ENCODE measurements around the gene AOAH. TPM values are rescaled to one million over a fixed set of nuclear protein-coding genes. Genes with fewer than 3 reads are reported as not detected.

Gene AOAH
- total RNA-seq, 1 experiment from 2014 or later, result not detected

DNA sequence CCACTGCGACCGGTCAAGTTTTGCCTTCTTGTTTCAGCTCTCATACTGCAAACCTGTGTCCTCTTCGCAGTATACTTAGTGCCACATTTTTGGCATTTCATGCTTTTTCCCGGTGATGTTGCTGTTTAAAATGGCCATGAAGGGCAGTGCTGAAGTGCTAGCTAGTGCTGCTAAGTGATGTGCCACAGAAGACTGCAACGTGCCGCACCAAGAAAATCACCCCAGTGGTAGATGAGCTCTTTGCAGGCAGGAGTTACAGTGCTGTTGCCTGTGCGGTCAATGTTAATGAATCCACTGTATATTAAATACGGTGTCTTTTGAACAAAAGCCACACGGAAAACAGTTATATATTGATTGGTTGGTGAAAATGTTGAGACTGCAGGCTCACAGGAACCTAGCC lies 214.3 kb downstream of the AOAH start:
- Mint-ChIP-seq H3K4me3 (ENCODE audit: unreplicated experiment) (no peak overlapping the region), H3K27me3 (ENCODE audit: insufficient read depth, unreplicated experiment) (peaks cover 2% of the 10 kb centered on the region), H3K27ac (ENCODE audit: unreplicated experiment) (no peak overlapping the region), H3K36me3 (ENCODE audit: insufficient read depth, unreplicated experiment) (peaks cover 6% of the 10 kb centered on the region), H3K9me3 (ENCODE audit: unreplicated experiment) (no peaks in the 10 kb centered on the region), H3K4me1 (ENCODE audit: low read depth, unreplicated experiment) (no peaks in the 10 kb centered on the region)
- BruUV-seq (replicated peaks), result no TSS peak
- POLR2A ChIA-PET, result no interaction called here
- Histone ChIP-seq H3K4me3 (ENCODE audit: low read depth, low read length) (no peak overlapping the region), H3K27me3 (replicated peaks; ENCODE audit: control insufficient read depth, insufficient read depth, low read length) (no peaks in the 10 kb centered on the region), H3K9me3 (no peaks in the 10 kb centered on the region), H3K4me1 (no peaks in the 10 kb centered on the region), H3K36me3 (ENCODE audit: control insufficient read depth, insufficient read depth, low read length) (no peaks in the 10 kb centered on the region)
- TF ChIP-seq, protein P1, sequence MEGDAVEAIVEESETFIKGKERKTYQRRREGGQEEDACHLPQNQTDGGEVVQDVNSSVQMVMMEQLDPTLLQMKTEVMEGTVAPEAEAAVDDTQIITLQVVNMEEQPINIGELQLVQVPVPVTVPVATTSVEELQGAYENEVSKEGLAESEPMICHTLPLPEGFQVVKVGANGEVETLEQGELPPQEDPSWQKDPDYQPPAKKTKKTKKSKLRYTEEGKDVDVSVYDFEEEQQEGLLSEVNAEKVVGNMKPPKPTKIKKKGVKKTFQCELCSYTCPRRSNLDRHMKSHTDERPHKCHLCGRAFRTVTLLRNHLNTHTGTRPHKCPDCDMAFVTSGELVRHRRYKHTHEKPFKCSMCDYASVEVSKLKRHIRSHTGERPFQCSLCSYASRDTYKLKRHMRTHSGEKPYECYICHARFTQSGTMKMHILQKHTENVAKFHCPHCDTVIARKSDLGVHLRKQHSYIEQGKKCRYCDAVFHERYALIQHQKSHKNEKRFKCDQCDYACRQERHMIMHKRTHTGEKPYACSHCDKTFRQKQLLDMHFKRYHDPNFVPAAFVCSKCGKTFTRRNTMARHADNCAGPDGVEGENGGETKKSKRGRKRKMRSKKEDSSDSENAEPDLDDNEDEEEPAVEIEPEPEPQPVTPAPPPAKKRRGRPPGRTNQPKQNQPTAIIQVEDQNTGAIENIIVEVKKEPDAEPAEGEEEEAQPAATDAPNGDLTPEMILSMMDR (IDR thresholded peaks at IDR 0.05; ENCODE audit: insufficient read depth in 1 of 2, low read depth in 1 of 2, low read length in 1 of 2, severe bottlenecking in 1 of 2, unreplicated experiment in 1 of 2), result no peak
- intact Hi-C loops (cut with micrococcal nuclease; ENCODE audit: unreplicated experiment), result no loop called here
- DNase-seq, result no peak
- CTCF ChIA-PET, result no interaction called here

DNA sequence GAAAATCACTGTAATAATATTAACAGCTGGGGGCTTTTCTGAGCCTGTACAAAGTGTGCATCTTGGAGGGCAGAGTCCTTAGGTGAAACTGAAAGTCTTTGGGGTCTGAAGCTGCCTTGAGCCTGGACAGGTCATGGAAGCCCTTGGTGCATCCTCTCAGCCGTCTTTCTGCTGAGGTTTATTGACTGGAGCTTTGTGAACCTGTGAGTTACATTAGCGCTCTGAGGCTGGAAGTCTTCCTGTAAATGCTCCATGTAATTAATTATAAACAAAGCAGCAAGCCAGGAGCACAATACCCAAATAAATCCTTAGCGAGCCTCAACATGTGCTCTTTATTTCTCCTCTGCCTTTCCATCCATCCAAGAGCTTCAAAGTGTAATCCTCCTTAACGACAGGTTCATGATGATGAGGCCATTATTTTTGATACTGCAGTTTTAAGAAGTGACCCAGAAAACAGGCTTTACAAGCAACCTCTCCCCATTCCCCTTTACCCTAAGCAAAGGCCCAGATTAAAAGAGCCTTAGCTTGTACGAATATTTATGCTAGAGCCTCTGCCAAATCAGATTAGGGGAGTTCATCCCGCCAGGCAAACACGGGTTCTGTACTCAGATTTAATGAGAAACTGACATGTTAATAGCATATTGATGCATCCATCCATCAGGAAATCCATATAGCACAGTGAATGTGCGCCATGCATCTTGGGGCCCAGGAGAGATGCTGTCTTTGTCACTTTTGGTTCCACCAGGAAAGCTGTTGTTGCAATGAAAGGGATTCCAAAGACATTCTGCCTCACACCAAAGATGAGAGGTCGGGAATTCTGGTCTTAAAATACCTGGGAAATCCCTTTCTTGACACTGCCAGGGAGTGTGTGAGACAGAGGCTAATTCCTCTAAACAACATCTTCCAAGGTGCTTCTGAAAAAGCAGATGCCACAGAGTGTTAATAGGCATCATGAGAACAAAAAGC lies 216.5 kb downstream of the AOAH start:
- Histone ChIP-seq H3K27me3 (replicated peaks; ENCODE audit: control insufficient read depth, insufficient read depth, low read length) (no peaks in the 10 kb centered on the region), H3K4me1 (no peaks in the 10 kb centered on the region), H3K9me3 (peaks cover 5% of the 10 kb centered on the region; the same call in 1 of the 2 replicates), H3K4me3 (ENCODE audit: low read depth, low read length) (no peak overlapping the region), H3K36me3 (ENCODE audit: control insufficient read depth, insufficient read depth, low read length) (no peaks in the 10 kb centered on the region)
- Mint-ChIP-seq H3K4me1 (ENCODE audit: low read depth, unreplicated experiment) (no peaks in the 10 kb centered on the region), H3K27me3 (ENCODE audit: insufficient read depth, unreplicated experiment) (peaks cover 2% of the 10 kb centered on the region), H3K9me3 (ENCODE audit: unreplicated experiment) (no peaks in the 10 kb centered on the region), H3K36me3 (ENCODE audit: insufficient read depth, unreplicated experiment) (peaks cover 6% of the 10 kb centered on the region), H3K27ac (ENCODE audit: unreplicated experiment) (no peak overlapping the region), H3K4me3 (ENCODE audit: unreplicated experiment) (no peak overlapping the region)
- intact Hi-C loops (cut with micrococcal nuclease; ENCODE audit: unreplicated experiment), result no loop called here
- ChIA-PET CTCF (interaction anchor here (0.7 kb wide), 1 partner anchor 694 kb away, joined by 4 read pairs; no protein-coding TSS in a partner anchor), POLR2A (no interaction called here)
- BruUV-seq (replicated peaks), result no TSS peak
- TF ChIP-seq, protein P1 (IDR thresholded peaks at IDR 0.05; ENCODE audit: insufficient read depth in 1 of 2, low read depth in 1 of 2, low read length in 1 of 2, severe bottlenecking in 1 of 2, unreplicated experiment in 1 of 2), result no peak
- no peak for DNase-seq

DNA sequence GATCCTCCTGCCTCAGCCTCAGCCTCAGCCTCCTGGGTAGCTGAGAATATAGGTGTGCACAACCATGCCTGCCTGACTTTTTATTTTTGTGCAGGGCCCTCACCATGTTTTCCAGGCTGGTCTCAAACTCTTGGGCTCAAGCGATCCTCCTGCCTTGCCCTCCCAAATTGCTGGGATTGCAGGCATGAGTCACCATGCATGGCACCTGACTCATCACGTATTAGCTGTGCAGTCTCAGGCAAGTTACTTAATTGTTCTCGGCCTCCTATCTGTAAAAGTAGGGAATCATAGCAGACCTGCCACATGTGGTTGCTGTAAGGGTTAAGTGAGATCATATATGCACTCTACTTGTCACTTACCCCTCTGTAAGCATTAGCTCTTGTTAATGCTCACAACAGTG lies 217.5 kb downstream of the AOAH start:
- Mint-ChIP-seq H3K4me1 (ENCODE audit: low read depth, unreplicated experiment) (no peaks in the 10 kb centered on the region), H3K27ac (ENCODE audit: unreplicated experiment) (no peak overlapping the region), H3K27me3 (ENCODE audit: insufficient read depth, unreplicated experiment) (peaks cover 2% of the 10 kb centered on the region), H3K36me3 (ENCODE audit: insufficient read depth, unreplicated experiment) (peaks cover 6% of the 10 kb centered on the region), H3K4me3 (ENCODE audit: unreplicated experiment) (no peak overlapping the region), H3K9me3 (ENCODE audit: unreplicated experiment) (no peaks in the 10 kb centered on the region)
- Histone ChIP-seq H3K36me3 (ENCODE audit: control insufficient read depth, insufficient read depth, low read length) (no peaks in the 10 kb centered on the region), H3K4me3 (ENCODE audit: low read depth, low read length) (no peak overlapping the region), H3K4me1 (no peaks in the 10 kb centered on the region), H3K9me3 (peaks cover 5% of the 10 kb centered on the region; the same call in 1 of the 2 replicates), H3K27me3 (replicated peaks; ENCODE audit: control insufficient read depth, insufficient read depth, low read length) (no peaks in the 10 kb centered on the region)
- intact Hi-C loops (cut with micrococcal nuclease; ENCODE audit: unreplicated experiment), result no loop called here
- no peak for DNase-seq
- ChIA-PET CTCF (no interaction called here), POLR2A (no interaction called here)
- TF ChIP-seq, protein P1 (IDR thresholded peaks at IDR 0.05; ENCODE audit: insufficient read depth in 1 of 2, low read depth in 1 of 2, low read length in 1 of 2, severe bottlenecking in 1 of 2, unreplicated experiment in 1 of 2), result no peak
- no TSS peak for BruUV-seq (replicated peaks)

All from Caco-2 (cell line).